Neural cell (in vitro differentiated cells): ENCODE data around the gene PAK2.

ENCODE experiments used
- EZH2 ChIP-seq: fragments of 200-600, 300-800 bp; shearing (Covaris generic), sonication (generic); IDR thresholded peaks from 2 replicates; pipeline ENCODE4 v1.6.1; 2014; ENCODE audit warnings: antibody characterized with exemption, low read length, borderline replicate concordance, mild to moderate bottlenecking; ENCODE audit not compliant: insufficient read depth, poor library complexity, severe bottlenecking
- MXI1 ChIP-seq: fragments of 450-650 bp; conservative IDR thresholded peaks from 2 replicates; pipeline ENCODE4 v1.6.1; 2014; ENCODE audit warnings: antibody characterized with exemption, mild to moderate bottlenecking; ENCODE audit not compliant: poor library complexity, severe bottlenecking
- RAD21 ChIP-seq: fragments of 450-650 bp; conservative IDR thresholded peaks from 2 replicates; pipeline ENCODE4 v1.6.1; 2014; ENCODE audit warnings: antibody characterized with exemption, mild to moderate bottlenecking, moderate library complexity
- TAF1 ChIP-seq: IDR thresholded peaks from 2 replicates; pipeline ENCODE4 v1.6.1; 2012; ENCODE audit warnings: low read depth
- TF ChIP-seq, protein P1 (sequence below): fragments of 450-650 bp; IDR thresholded peaks from 2 replicates; pipeline ENCODE4 v1.5.1; 2014; ENCODE audit warnings: antibody characterized with exemption, mild to moderate bottlenecking, moderate library complexity; ENCODE audit not compliant: poor library complexity, severe bottlenecking

DNA sequence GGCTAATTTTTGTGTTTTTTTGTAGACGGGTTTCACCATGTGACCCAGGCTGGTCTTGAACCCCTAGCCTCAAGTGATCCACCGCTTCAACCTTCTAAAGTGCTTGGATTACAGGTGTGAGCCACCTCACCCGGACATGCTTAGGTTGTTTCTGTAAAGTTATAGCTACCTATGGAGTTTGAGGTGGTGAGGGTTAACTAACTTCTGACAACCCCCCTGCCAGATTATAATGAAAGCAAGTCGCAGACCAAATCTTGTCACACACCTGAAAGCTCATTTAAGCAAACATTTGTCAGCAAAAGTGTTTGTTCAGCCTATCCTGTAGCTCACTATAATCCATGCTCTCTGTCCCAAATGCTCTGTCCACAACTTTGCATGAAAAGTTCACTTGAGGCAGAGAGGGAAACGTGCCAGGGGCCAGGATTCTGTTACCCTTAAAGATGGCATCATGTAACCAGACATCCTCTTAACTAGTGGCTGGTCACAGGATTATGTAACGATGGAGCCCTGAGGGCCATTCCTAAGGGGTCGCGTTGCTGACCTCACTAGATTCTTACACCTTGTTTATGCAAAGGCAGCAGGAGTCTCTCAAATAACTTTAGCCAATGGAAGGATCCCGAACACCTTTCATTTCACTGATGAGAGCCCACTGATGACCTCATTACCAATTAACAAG lies 103.9 kb downstream of the PAK2 start:
- TF ChIP-seq EZH2 (no peak), TAF1 (no peak), MXI1 (no peak), RAD21 (no peak)
- TF ChIP-seq, protein P1, sequence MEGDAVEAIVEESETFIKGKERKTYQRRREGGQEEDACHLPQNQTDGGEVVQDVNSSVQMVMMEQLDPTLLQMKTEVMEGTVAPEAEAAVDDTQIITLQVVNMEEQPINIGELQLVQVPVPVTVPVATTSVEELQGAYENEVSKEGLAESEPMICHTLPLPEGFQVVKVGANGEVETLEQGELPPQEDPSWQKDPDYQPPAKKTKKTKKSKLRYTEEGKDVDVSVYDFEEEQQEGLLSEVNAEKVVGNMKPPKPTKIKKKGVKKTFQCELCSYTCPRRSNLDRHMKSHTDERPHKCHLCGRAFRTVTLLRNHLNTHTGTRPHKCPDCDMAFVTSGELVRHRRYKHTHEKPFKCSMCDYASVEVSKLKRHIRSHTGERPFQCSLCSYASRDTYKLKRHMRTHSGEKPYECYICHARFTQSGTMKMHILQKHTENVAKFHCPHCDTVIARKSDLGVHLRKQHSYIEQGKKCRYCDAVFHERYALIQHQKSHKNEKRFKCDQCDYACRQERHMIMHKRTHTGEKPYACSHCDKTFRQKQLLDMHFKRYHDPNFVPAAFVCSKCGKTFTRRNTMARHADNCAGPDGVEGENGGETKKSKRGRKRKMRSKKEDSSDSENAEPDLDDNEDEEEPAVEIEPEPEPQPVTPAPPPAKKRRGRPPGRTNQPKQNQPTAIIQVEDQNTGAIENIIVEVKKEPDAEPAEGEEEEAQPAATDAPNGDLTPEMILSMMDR = no peak
